Large intestine (tissue), 3 donors: ENCODE data around the gene HHAT. TPM values are rescaled to one million over a fixed set of nuclear protein-coding genes. Genes with fewer than 3 reads are reported as not detected.

Source experiments
- DNase-seq, 2 donors: peaks; one replicate each; pipeline versions ENCODE4 v3.0.0 to v3.0.0-alpha.2; 2013
- H3K27ac ChIP-seq: one replicate; pipeline ENCODE4 v1.5.1; 2013; ENCODE audit warnings: low read length
- H3K27me3 ChIP-seq: 2 replicates; pipeline ENCODE4 v1.6.1; 2013; ENCODE audit warnings: low read length; ENCODE audit not compliant: control insufficient read depth, insufficient read depth
- H3K36me3 ChIP-seq: 2 replicates; pipeline ENCODE4 v1.6.1; 2013; ENCODE audit warnings: low read length; ENCODE audit not compliant: control insufficient read depth, insufficient read depth
- H3K4me1 ChIP-seq: one replicate; pipeline ENCODE4 v1.6.1; 2013; ENCODE audit warnings: low read length; ENCODE audit not compliant: control insufficient read depth, insufficient read depth
- H3K4me3 ChIP-seq: one replicate; pipeline ENCODE4 v1.5.1; 2013; ENCODE audit warnings: low read length
- H3K9me3 ChIP-seq: one replicate; pipeline ENCODE4 v1.6.1; 2013; ENCODE audit warnings: mild to moderate bottlenecking, low read depth, low read length, moderate library complexity; ENCODE audit not compliant: control insufficient read depth
- WGBS: methylation state at CpG from one replicate; pipeline ENCODE4 v1.1.5; 2013; ENCODE audit warnings: low lambda C conversion rate; ENCODE audit not compliant: insufficient coverage; 5-methylcytosine and 5-hydroxymethylcytosine counted together
- polyA plus RNA-seq: library from polyadenylated mRNA; unstranded; fragments of 120-200 nt; gene quantifications from one replicate; pipeline ENCODE4 v1.2.1, GENCODE V29; 2013

The HHAT gene
- polyA plus RNA-seq, 1 donor, result 3.3 TPM

- Histone ChIP-seq H3K27ac (no peak overlapping the region), H3K36me3 (no peaks in the 10 kb centered on the region), H3K27me3 (no peaks in the 10 kb centered on the region), H3K9me3 (no peaks in the 10 kb centered on the region), H3K4me3 (no peak overlapping the region), H3K4me1 (no peaks in the 10 kb centered on the region)
- WGBS, result no CpG with 5 or more reads among the region's 2 CpGs
- DNase-seq, result no peak
Measured at GRCh38 chr1:210500831-210501230, 172.1 kb downstream of the HHAT start.

- Histone ChIP-seq H3K4me3 (no peak overlapping the region), H3K27me3 (no peaks in the 10 kb centered on the region), H3K9me3 (no peaks in the 10 kb centered on the region), H3K36me3 (no peaks in the 10 kb centered on the region), H3K27ac (no peak overlapping the region), H3K4me1 (no peaks in the 10 kb centered on the region)
- DNase-seq, result no peak
- 100% methylated on average over 1 of the region's 3 CpGs for WGBS
Measured at GRCh38 chr1:210504286-210504685, 175.6 kb downstream of the HHAT start.

GRCh38 chr1:210505601-210506496, 177.1 kb downstream of the HHAT start:
- H3K9me3 ChIP-seq, result no peaks in the 10 kb centered on the region
- H3K4me1 ChIP-seq, result no peaks in the 10 kb centered on the region
- no peaks in the 10 kb centered on the region for H3K36me3 ChIP-seq
- no peak overlapping the region for H3K27ac ChIP-seq
- no peak overlapping the region for H3K4me3 ChIP-seq
- WGBS, result 100% methylated on average over 1 of the region's 7 CpGs
- DNase-seq, result no peak
- H3K27me3 ChIP-seq, result no peaks in the 10 kb centered on the region

- no peaks in the 10 kb centered on the region for H3K36me3 ChIP-seq
- no peaks in the 10 kb centered on the region for H3K4me1 ChIP-seq
- H3K4me3 ChIP-seq, result no peak overlapping the region
- H3K27me3 ChIP-seq, result no peaks in the 10 kb centered on the region
- H3K9me3 ChIP-seq, result no peaks in the 10 kb centered on the region
- DNase-seq, result no peak
- no peak overlapping the region for H3K27ac ChIP-seq
- WGBS, result no CpG with 5 or more reads among the region's 2 CpGs
Measured at GRCh38 chr1:210506689-210507088, 178.0 kb downstream of the HHAT start.

GRCh38 chr1:210516092-210516656, 187.5 kb downstream of the HHAT start:
- no peak overlapping the region for H3K4me3 ChIP-seq
- H3K9me3 ChIP-seq, result no peaks in the 10 kb centered on the region
- no peaks in the 10 kb centered on the region for H3K27me3 ChIP-seq
- no peak overlapping the region for H3K27ac ChIP-seq
- no peaks in the 10 kb centered on the region for H3K36me3 ChIP-seq
- H3K4me1 ChIP-seq, result no peaks in the 10 kb centered on the region
- DNase-seq, result no peak
- WGBS, result 57% methylated on average over 1 of the region's 3 CpGs

- H3K4me1 ChIP-seq, result no peaks in the 10 kb centered on the region
- no peaks in the 10 kb centered on the region for H3K9me3 ChIP-seq
- DNase-seq, result no peak
- H3K27me3 ChIP-seq, result no peaks in the 10 kb centered on the region
- H3K27ac ChIP-seq, result no peak overlapping the region
- H3K4me3 ChIP-seq, result no peak overlapping the region
- WGBS, result no CpG with 5 or more reads among the region's 5 CpGs
- no peaks in the 10 kb centered on the region for H3K36me3 ChIP-seq
Measured at GRCh38 chr1:210516697-210517459, 188.2 kb downstream of the HHAT start.

- Histone ChIP-seq H3K9me3 (no peaks in the 10 kb centered on the region), H3K4me1 (no peaks in the 10 kb centered on the region), H3K36me3 (no peaks in the 10 kb centered on the region), H3K27me3 (no peaks in the 10 kb centered on the region), H3K4me3 (no peak overlapping the region), H3K27ac (no peak overlapping the region)
- DNase-seq, result no peak
- no CpG with 5 or more reads among the region's 4 CpGs for WGBS
Measured at GRCh38 chr1:210523830-210524229, 195.1 kb downstream of the HHAT start.

GRCh38 chr1:210525716-210526454, 197.2 kb downstream of the HHAT start:
- no CpG with 5 or more reads among the region's 13 CpGs for WGBS
- H3K9me3 ChIP-seq, result no peaks in the 10 kb centered on the region
- no peaks in the 10 kb centered on the region for H3K27me3 ChIP-seq
- no peaks in the 10 kb centered on the region for H3K4me1 ChIP-seq
- H3K36me3 ChIP-seq, result no peaks in the 10 kb centered on the region
- no peak overlapping the region for H3K4me3 ChIP-seq
- no peak overlapping the region for H3K27ac ChIP-seq
- no peak for DNase-seq

- DNase-seq, result no peak
- no peaks in the 10 kb centered on the region for H3K36me3 ChIP-seq
- WGBS, result no CpG with 5 or more reads among the region's 3 CpGs
Measured at GRCh38 chr1:210527091-210527490, 198.4 kb downstream of the HHAT start.

More at GRCh38 chr1:210527091-210527490, 198.4 kb downstream of the HHAT start:
- Histone ChIP-seq H3K27ac (no peak overlapping the region), H3K4me3 (no peak overlapping the region), H3K9me3 (no peaks in the 10 kb centered on the region), H3K27me3 (no peaks in the 10 kb centered on the region), H3K4me1 (no peaks in the 10 kb centered on the region)
